Astrocyte (in vitro differentiated cells and primary cell): ENCODE results near the gene RALGDS. TPM values are rescaled to one million over a fixed set of nuclear protein-coding genes. Genes with fewer than 3 reads are reported as not detected.
A peak's percentile ranks its signal among the peaks of the same experiment; 100 is the strongest.

ENCODE experiments used
- DNase-seq: peaks from one replicate; pipeline ENCODE4 v3.0.0-alpha.2; 2010; ENCODE audit warnings: low read depth
- FAIRE-seq: peaks from 2 replicates; lab custom pipeline; 2011; peaks lifted over from hg19 to GRCh38; lab: Jason Lieb, UNC
- H2AFZ ChIP-seq: 2 replicates; pipeline ENCODE4 v1.6.0; 2012; ENCODE audit warnings: low read depth, low read length, inconsistent platforms
- H3K27ac ChIP-seq: 2 replicates; pipeline ENCODE4 v1.5.1; 2011; ENCODE audit warnings: low read depth, low read length, inconsistent platforms
- H3K27me3 ChIP-seq: 2 replicates; pipeline ENCODE4 v1.6.0; 2011; ENCODE audit warnings: low read length, inconsistent platforms; ENCODE audit not compliant: insufficient read depth
- H3K36me3 ChIP-seq: 2 replicates; pipeline ENCODE4 v1.5.1; 2011; ENCODE audit warnings: low read length, inconsistent platforms; ENCODE audit not compliant: insufficient read depth
- H3K4me1 ChIP-seq: 2 replicates; pipeline ENCODE4 v1.5.1; 2011; ENCODE audit warnings: low read length, inconsistent platforms; ENCODE audit not compliant: insufficient read depth
- H3K4me2 ChIP-seq: 2 replicates; pipeline ENCODE4 v1.6.0; 2012; ENCODE audit warnings: low read length, inconsistent platforms
- H3K4me3 ChIP-seq: 2 replicates; pipeline ENCODE4 v1.5.1; 2011; ENCODE audit warnings: low read depth, mild to moderate bottlenecking, low read length, inconsistent platforms; ENCODE audit not compliant: insufficient read depth
- H3K79me2 ChIP-seq: 2 replicates; pipeline ENCODE4 v1.6.0; 2012; ENCODE audit warnings: mild to moderate bottlenecking, low read length, inconsistent platforms; ENCODE audit not compliant: insufficient read depth
- H3K9ac ChIP-seq: 2 replicates; pipeline ENCODE4 v1.6.0; 2012; ENCODE audit warnings: mild to moderate bottlenecking, low read length, inconsistent platforms
- H3K9me3 ChIP-seq: 2 replicates; pipeline ENCODE4 v1.5.1; 2012; ENCODE audit warnings: low read depth, mild to moderate bottlenecking, low read length, inconsistent platforms; ENCODE audit not compliant: insufficient read depth
- H4K20me1 ChIP-seq: 2 replicates; pipeline ENCODE4 v1.6.0; 2012; ENCODE audit warnings: low read length, inconsistent platforms; ENCODE audit not compliant: insufficient read depth
- H3K27ac Mint-ChIP-seq: one replicate; pipeline ENCODE4 v1.8.0; 2021; ENCODE audit warnings: mild to moderate bottlenecking, mixed read lengths; ENCODE audit not compliant: unreplicated experiment
- H3K27me3 Mint-ChIP-seq: one replicate; pipeline ENCODE4 v1.8.0; 2021; ENCODE audit warnings: low read depth, mixed read lengths; ENCODE audit not compliant: unreplicated experiment
- H3K36me3 Mint-ChIP-seq: one replicate; pipeline ENCODE4 v1.8.0; 2021; ENCODE audit warnings: low read depth, mixed read lengths; ENCODE audit not compliant: unreplicated experiment
- H3K4me1 Mint-ChIP-seq: one replicate; pipeline ENCODE4 v1.8.0; 2021; ENCODE audit warnings: low read depth, mixed read lengths; ENCODE audit not compliant: unreplicated experiment
- H3K4me3 Mint-ChIP-seq: one replicate; pipeline ENCODE4 v1.8.0; 2021; ENCODE audit warnings: mild to moderate bottlenecking, moderate library complexity, mixed read lengths; ENCODE audit not compliant: unreplicated experiment
- H3K9me3 Mint-ChIP-seq: one replicate; pipeline ENCODE4 v1.8.0; 2021; ENCODE audit warnings: mild to moderate bottlenecking, mixed read lengths; ENCODE audit not compliant: unreplicated experiment
- CTCF ChIP-seq: IDR thresholded peaks from 2 replicates; pipeline ENCODE4 v1.5.1; 2011; ENCODE audit warnings: low read depth, mild to moderate bottlenecking, inconsistent platforms, low read length, moderate library complexity; ENCODE audit not compliant: insufficient read depth
- EZH2 ChIP-seq: IDR thresholded peaks from 2 replicates; pipeline ENCODE4 v1.6.1; 2012; ENCODE audit warnings: mild to moderate bottlenecking, low read length, inconsistent platforms; ENCODE audit not compliant: insufficient read depth
- microRNA-seq: library from miRNA; unstranded; fragments of <30 nt; microRNA quantifications from one replicate; pipeline ENCODE4 v1.2.0, GENCODE V29; 2020
- total RNA-seq: library from RNA; stranded (reverse); gene quantifications from 2 replicates; pipeline ENCODE4 v1.2.1, GENCODE V29; 2021

Gene RALGDS
- total RNA-seq, 1 donor from 2014 or later, result 46.6 TPM

GRCh38 chr9:133049043-133049442 lies 72.0 kb downstream of the RALGDS start:
- Histone ChIP-seq H3K27me3 (no peaks in the 10 kb centered on the region), H4K20me1 (peaks cover 53% of the 10 kb centered on the region), H2AFZ (no peak overlapping the region), H3K27ac (no peak overlapping the region), H3K4me1 (no peaks in the 10 kb centered on the region), H3K79me2 (no peaks in the 10 kb centered on the region), H3K4me2 (no peak overlapping the region), H3K9ac (no peak overlapping the region), H3K4me3 (no peak overlapping the region), H3K9me3 (no peaks in the 10 kb centered on the region), H3K36me3 (peaks cover 18% of the 10 kb centered on the region)
- TF ChIP-seq EZH2 (no peak), CTCF (no peak)
- Mint-ChIP-seq H3K27ac (no peak overlapping the region), H3K36me3 (peaks cover 15% of the 10 kb centered on the region), H3K27me3 (no peaks in the 10 kb centered on the region), H3K9me3 (no peaks in the 10 kb centered on the region), H3K4me1 (peaks cover 7% of the 10 kb centered on the region), H3K4me3 (no peak overlapping the region)
- DNase-seq (no peak), FAIRE-seq (no peak)

GRCh38 chr9:133048595-133048994 lies 72.4 kb downstream of the RALGDS start:
- no peak overlapping the region for H3K4me2 ChIP-seq
- H3K36me3 ChIP-seq, result peaks cover 18% of the 10 kb centered on the region
- no peaks in the 10 kb centered on the region for H3K27me3 ChIP-seq
- no peaks in the 10 kb centered on the region for H3K9me3 ChIP-seq
- peaks cover 55% of the 10 kb centered on the region for H4K20me1 ChIP-seq
- peak; percentile 12 for TF ChIP-seq CTCF
- no peak for TF ChIP-seq EZH2
- no peaks in the 10 kb centered on the region for H3K79me2 ChIP-seq
- no peak overlapping the region for H3K4me3 Mint-ChIP-seq
- peaks cover 13% of the 10 kb centered on the region for H3K36me3 Mint-ChIP-seq
- no peak overlapping the region for H3K4me3 ChIP-seq
- FAIRE-seq (no peak), DNase-seq (no peak)
- no peak overlapping the region for H3K9ac ChIP-seq
- H3K27ac Mint-ChIP-seq, result no peak overlapping the region
- H2AFZ ChIP-seq, result no peak overlapping the region
- H3K9me3 Mint-ChIP-seq, result no peaks in the 10 kb centered on the region
- H3K4me1 ChIP-seq, result no peaks in the 10 kb centered on the region
- no peak overlapping the region for H3K27ac ChIP-seq
- peaks cover 7% of the 10 kb centered on the region for H3K4me1 Mint-ChIP-seq
- no peaks in the 10 kb centered on the region for H3K27me3 Mint-ChIP-seq

Small RNA genes lying within 50 kb of the gene (microRNA-seq; reads per million reads assigned to microRNA genes)
- gene MIR6877, result 24.4 reads per million, percentile 49 among the genes with 10 or more reads in this experiment

Other genes with a start within 250 kb of the RALGDS start
- 0.27 and 0.84 TPM in 2 replicates for gene AK8, start 243.0 kb downstream of the RALGDS start, total RNA-seq
- 3.9 and 5.0 TPM in 2 replicates for gene SPACA9, start 242.3 kb downstream of the RALGDS start, total RNA-seq
- gene TSC1, start 176.6 kb downstream of the RALGDS start, total RNA-seq, result 45.5 and 50.6 TPM in 2 replicates
- not detected in 2 replicates for gene GFI1B, start 142.5 kb downstream of the RALGDS start, total RNA-seq
- gene GTF3C5, start 90.2 kb downstream of the RALGDS start, total RNA-seq, result 46.4 and 49.9 TPM in 2 replicates
- gene CEL, start 59.3 kb downstream of the RALGDS start, total RNA-seq, result 2.3 and 3.4 TPM in 2 replicates
- gene GBGT1, start 42.7 kb upstream of the RALGDS start, total RNA-seq, result 8.4 and 8.5 TPM in 2 replicates
- not detected in 2 replicates for gene OBP2B, start 88.0 kb upstream of the RALGDS start, total RNA-seq
- gene ABO, start 154.0 kb upstream of the RALGDS start, total RNA-seq, result 0.10 TPM in 1 of 2 replicates, not detected in the other
- 22.2 and 25.1 TPM in 2 replicates for gene SURF6, start 214.9 kb upstream of the RALGDS start, total RNA-seq
- 25.2 and 28.8 TPM in 2 replicates for gene MED22, start 226.9 kb upstream of the RALGDS start, total RNA-seq
- gene RPL7A, start 227.0 kb upstream of the RALGDS start, total RNA-seq, result 1,213 and 1,364 TPM in 2 replicates
- gene SURF1, start 235.2 kb upstream of the RALGDS start, total RNA-seq, result 35.7 and 35.9 TPM in 2 replicates
- 18.8 and 20.0 TPM in 2 replicates for gene SURF2, start 235.3 kb upstream of the RALGDS start, total RNA-seq